Fibroblast of lung (primary cell): ENCODE results near the gene RMND5A. TPM values are rescaled to one million over a fixed set of nuclear protein-coding genes. Genes with fewer than 3 reads are reported as not detected.

Experiments used
- DNase-seq, 2 donors: peaks; one replicate each; pipeline versions ENCODE4 v3.0.0 to v3.0.0-alpha.2; 2010; ENCODE audit warnings: low read depth in 2 of 2
- H2AFZ ChIP-seq: 2 replicates; pipeline ENCODE4 v1.5.1; 2012; ENCODE audit warnings: low read length, control low read depth, inconsistent platforms
- H3K27ac ChIP-seq: 2 replicates; pipeline ENCODE4 v1.5.1; 2011; ENCODE audit warnings: low read length, control low read depth; ENCODE audit not compliant: insufficient read depth
- H3K27me3 ChIP-seq: 2 replicates; pipeline ENCODE4 v1.5.1; 2011; ENCODE audit warnings: mild to moderate bottlenecking, low read length; ENCODE audit not compliant: control insufficient read depth, insufficient read depth
- H3K36me3 ChIP-seq: 2 replicates; pipeline ENCODE4 v1.5.1; 2011; ENCODE audit warnings: low read length; ENCODE audit not compliant: control insufficient read depth, insufficient read depth
- H3K4me1 ChIP-seq: 2 replicates; pipeline ENCODE4 v1.5.1; 2011; ENCODE audit warnings: low read length; ENCODE audit not compliant: control insufficient read depth, insufficient read depth; ENCODE audit errors: extremely low read depth
- H3K4me2 ChIP-seq: 2 replicates; pipeline ENCODE4 v1.5.1; 2011; ENCODE audit warnings: low read length, control low read depth; ENCODE audit not compliant: insufficient read depth; ENCODE audit errors: extremely low read depth
- H3K4me3 ChIP-seq, 4 experiments: fragments of 200-600 bp in 1 of 4; sonication (generic) in 1 of 4; replicated peaks in 1 of 4; 2 replicates each; pipeline ENCODE4 v1.5.1; 2011 to 2016; ENCODE audit warnings: low read length in 4 of 4, low read depth in 3 of 4, mild to moderate bottlenecking in 3 of 4, control low read depth in 2 of 4, inconsistent platforms in 1 of 4, mixed read lengths in 1 of 4; ENCODE audit not compliant: insufficient read depth in 1 of 4; ENCODE audit errors: control extremely low read depth in 1 of 4
- H3K79me2 ChIP-seq: 2 replicates; pipeline ENCODE4 v1.5.1; 2012; ENCODE audit warnings: mild to moderate bottlenecking, low read length, inconsistent platforms; ENCODE audit not compliant: control insufficient read depth, insufficient read depth
- H3K9ac ChIP-seq: 2 replicates; pipeline ENCODE4 v1.5.1; 2011; ENCODE audit warnings: mild to moderate bottlenecking, low read length, control low read depth; ENCODE audit not compliant: insufficient read depth
- H3K9me3 ChIP-seq: 2 replicates; pipeline ENCODE4 v1.5.1; 2012; ENCODE audit warnings: low read depth, low read length; ENCODE audit not compliant: control insufficient read depth, insufficient read depth
- H4K20me1 ChIP-seq: 2 replicates; pipeline ENCODE4 v1.5.1; 2011; ENCODE audit warnings: low read length; ENCODE audit not compliant: control insufficient read depth, insufficient read depth; ENCODE audit errors: extremely low read depth
- EZH2 ChIP-seq: IDR thresholded peaks from 2 replicates; pipeline ENCODE4 v1.5.1; 2012; ENCODE audit warnings: low read length, control low read depth, mild to moderate bottlenecking; ENCODE audit errors: missing control alignments
- polyA plus RNA-seq, 2 donors: library from polyadenylated mRNA; depleted of rRNA in 1 of 2; stranded (reverse) in 1 of 2; unstranded in 1 of 2; fragments of >200 nt; gene quantifications; 2 replicates each; pipeline ENCODE4 v1.2.1, GENCODE V29; 2011 to 2012; ENCODE audit warnings: missing spikeins in 1 of 2
- total RNA-seq: library from RNA; depleted of rRNA; stranded (reverse); fragments of >200 nt; gene quantifications from 2 replicates; pipeline ENCODE4 v1.2.1, GENCODE V29; 2014
- TF ChIP-seq, protein P1 (sequence below), 2 donors: IDR thresholded peaks in 1 of 2; conservative IDR thresholded peaks in 1 of 2; 1 replicate in 1 of 2; 2 replicates in 1 of 2; pipeline ENCODE4 v1.5.1; 2011 to 2012; ENCODE audit warnings: low read length in 2 of 2, control low read depth in 1 of 2, inconsistent platforms in 1 of 2, low read depth in 1 of 2, mild to moderate bottlenecking in 1 of 2

Gene RMND5A
- total and polyA plus RNA-seq, 2 donors (not counting 1 experiment from before 2014, with no cell fraction given): 7.5 to 17.3 TPM

DNA sequence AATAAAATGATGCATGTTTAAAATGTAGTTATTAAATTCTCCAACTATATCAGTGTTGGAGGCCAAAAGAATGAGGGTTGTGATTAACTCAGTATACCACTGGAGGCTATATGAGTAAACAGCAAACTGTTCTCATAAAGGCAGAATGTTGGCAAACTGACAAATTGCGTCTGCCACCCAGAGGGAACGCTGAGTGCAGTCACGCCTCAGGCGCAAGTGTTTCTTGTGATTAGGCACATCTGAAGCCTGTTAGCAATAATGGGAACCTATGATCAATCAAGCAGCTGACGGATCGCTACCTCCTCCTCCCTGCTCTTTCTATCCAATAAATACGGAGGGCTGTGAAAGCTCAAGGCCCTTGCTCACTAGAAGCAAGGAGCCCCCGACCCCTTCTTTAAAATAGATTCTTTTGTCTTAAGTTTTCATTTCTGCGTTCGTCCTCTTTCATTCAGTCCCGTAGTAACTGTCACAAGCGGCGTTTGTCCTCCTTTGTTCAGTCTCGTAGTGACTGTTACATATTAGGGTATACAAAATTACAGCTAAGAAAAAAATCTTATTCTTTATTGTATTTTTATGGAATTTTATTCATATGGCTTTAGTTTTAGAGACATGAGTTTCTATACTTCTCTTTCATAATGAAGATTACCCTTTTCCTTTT lies 16.3 kb upstream of the RMND5A start:
- no peaks in the 10 kb centered on the region for H3K27me3 ChIP-seq
- H3K79me2 ChIP-seq: no peaks in the 10 kb centered on the region
- H2AFZ ChIP-seq: no peak overlapping the region
- no peaks in the 10 kb centered on the region for H3K9me3 ChIP-seq
- no peak overlapping the region for H3K4me3 ChIP-seq
- no peak overlapping the region for H3K4me2 ChIP-seq
- no peak overlapping the region for H3K27ac ChIP-seq
- H3K9ac ChIP-seq: no peak overlapping the region
- no peaks in the 10 kb centered on the region for H3K4me1 ChIP-seq
- H3K36me3 ChIP-seq: no peaks in the 10 kb centered on the region
- H4K20me1 ChIP-seq: no peaks in the 10 kb centered on the region
- DNase-seq: peak; percentile 56 to 64
- no peak for TF ChIP-seq EZH2
- TF ChIP-seq, protein P1, sequence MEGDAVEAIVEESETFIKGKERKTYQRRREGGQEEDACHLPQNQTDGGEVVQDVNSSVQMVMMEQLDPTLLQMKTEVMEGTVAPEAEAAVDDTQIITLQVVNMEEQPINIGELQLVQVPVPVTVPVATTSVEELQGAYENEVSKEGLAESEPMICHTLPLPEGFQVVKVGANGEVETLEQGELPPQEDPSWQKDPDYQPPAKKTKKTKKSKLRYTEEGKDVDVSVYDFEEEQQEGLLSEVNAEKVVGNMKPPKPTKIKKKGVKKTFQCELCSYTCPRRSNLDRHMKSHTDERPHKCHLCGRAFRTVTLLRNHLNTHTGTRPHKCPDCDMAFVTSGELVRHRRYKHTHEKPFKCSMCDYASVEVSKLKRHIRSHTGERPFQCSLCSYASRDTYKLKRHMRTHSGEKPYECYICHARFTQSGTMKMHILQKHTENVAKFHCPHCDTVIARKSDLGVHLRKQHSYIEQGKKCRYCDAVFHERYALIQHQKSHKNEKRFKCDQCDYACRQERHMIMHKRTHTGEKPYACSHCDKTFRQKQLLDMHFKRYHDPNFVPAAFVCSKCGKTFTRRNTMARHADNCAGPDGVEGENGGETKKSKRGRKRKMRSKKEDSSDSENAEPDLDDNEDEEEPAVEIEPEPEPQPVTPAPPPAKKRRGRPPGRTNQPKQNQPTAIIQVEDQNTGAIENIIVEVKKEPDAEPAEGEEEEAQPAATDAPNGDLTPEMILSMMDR (conservative IDR thresholded peaks at IDR 0.05 in 1 of 2, IDR thresholded peaks at IDR 0.05 in 1 of 2; ENCODE audit: low read depth in 1 of 2, low read length in 2 of 2): no peak

- H3K27ac ChIP-seq: no peak overlapping the region
- H3K9ac ChIP-seq: no peak overlapping the region
- no peak overlapping the region for H2AFZ ChIP-seq
- no peaks in the 10 kb centered on the region for H3K27me3 ChIP-seq
- no peak for TF ChIP-seq EZH2
- TF ChIP-seq, protein P1 (conservative IDR thresholded peaks at IDR 0.05 in 1 of 2, IDR thresholded peaks at IDR 0.05 in 1 of 2; ENCODE audit: low read depth in 1 of 2, low read length in 2 of 2): no peak
- H3K4me1 ChIP-seq: no peaks in the 10 kb centered on the region
- H3K79me2 ChIP-seq: no peaks in the 10 kb centered on the region
- no peaks in the 10 kb centered on the region for H4K20me1 ChIP-seq
- peak overlapping the region; percentile 17 for H3K4me2 ChIP-seq
- H3K36me3 ChIP-seq: no peaks in the 10 kb centered on the region
- H3K4me3 ChIP-seq: no peak overlapping the region
- peak; percentile 69 to 91 for DNase-seq
- no peaks in the 10 kb centered on the region for H3K9me3 ChIP-seq
Observed at GRCh38 chr2:86704459-86704971, 15.6 kb upstream of the RMND5A start.

- no peaks in the 10 kb centered on the region for H3K9me3 ChIP-seq
- TF ChIP-seq, protein P1 (conservative IDR thresholded peaks at IDR 0.05 in 1 of 2, IDR thresholded peaks at IDR 0.05 in 1 of 2; ENCODE audit: low read depth in 1 of 2, low read length in 2 of 2): no peak
- TF ChIP-seq EZH2: no peak
- no peak overlapping the region for H3K4me2 ChIP-seq
- no peak overlapping the region for H3K4me3 ChIP-seq
- H3K4me1 ChIP-seq: no peaks in the 10 kb centered on the region
- H3K79me2 ChIP-seq: no peaks in the 10 kb centered on the region
- H3K36me3 ChIP-seq: no peaks in the 10 kb centered on the region
- H3K27ac ChIP-seq: no peak overlapping the region
- no peaks in the 10 kb centered on the region for H3K27me3 ChIP-seq
- H2AFZ ChIP-seq: no peak overlapping the region
- no peak for DNase-seq
- no peak overlapping the region for H3K9ac ChIP-seq
- H4K20me1 ChIP-seq: no peaks in the 10 kb centered on the region
Observed at GRCh38 chr2:86706220-86706619, 13.9 kb upstream of the RMND5A start.
